ENCODE data around the gene GALNT8.
"Not testable (repeated sequence)": the region's sequence is repeated elsewhere in the genome, so short reads cannot be mapped to it uniquely, and the experiment has no call there.

The GALNT8 gene

GRCh38 chr12:4719821-4720636, at the start of gene GALNT8:
Gene GALNT8 (plus strand): TSS chr12:4720400. CDS start chr12:4720678, 278 bp downstream.
- no peak for DNase-seq

- DNase-seq, result no peak
Measured at GRCh38 chr12:4679711-4680110, 40.5 kb upstream of the GALNT8 start.

DNA sequence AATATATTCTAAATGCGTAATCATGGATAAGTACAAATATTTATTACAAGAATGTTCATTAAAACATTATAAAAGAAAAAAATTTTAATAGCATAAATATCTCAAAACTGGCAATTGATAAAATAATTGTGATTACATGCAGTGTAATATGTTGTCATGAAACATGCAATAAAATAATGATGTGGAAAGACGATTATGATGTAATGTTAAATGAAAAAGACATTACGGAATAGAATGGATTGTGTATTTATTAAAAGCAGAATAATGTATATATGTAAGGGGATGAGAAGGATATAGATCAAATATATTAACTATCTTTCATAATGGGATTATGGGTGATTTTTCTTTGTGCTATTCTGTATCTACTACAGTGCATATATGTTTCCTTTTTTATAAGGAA, 38.5 kb upstream of the GALNT8 start:
- no peak for DNase-seq

DNA sequence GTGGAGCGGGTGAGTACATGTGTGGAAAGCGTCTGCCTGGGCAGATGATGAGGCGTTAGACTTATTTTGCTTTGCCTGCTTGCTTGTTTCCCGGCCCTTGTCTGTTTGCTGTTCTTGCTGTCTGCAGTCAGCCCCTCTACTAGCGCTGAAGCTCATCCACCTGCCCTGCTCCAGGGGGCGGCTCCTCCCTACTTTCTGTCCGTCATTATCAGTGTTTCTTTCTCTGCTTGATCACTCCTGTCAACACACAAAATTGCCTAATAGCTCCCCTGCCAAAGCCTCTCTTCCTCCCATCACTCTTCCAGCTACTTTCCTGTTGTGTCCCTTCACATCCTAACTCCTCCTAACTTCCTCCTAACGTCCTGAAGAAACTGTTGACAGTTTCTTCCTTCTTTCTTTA, 34.9 kb upstream of the GALNT8 start:
- no peak for DNase-seq

DNA sequence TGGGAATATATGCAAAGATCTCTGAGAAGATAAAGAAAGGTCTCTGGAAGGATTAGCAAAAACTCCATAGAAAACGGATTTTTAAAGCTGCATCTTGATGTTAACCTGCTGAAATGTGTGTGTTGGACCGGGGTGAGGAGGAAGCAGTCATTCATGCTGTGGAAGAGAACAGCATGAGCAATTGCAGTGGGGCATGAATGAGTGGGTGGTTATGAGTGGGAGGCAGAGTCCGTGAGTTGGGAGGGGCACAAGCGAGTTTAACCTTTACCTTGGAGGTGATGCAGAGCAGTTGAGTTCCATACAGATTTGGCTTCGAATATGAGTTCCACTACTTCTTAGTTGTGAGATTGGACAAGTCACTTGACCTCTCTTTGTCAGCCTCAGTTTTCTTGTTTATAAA, 29.4 kb upstream of the GALNT8 start:
- DNase-seq, result no peak

- no peak for DNase-seq
Measured at GRCh38 chr12:4700621-4701026, 19.6 kb upstream of the GALNT8 start.

- DNase-seq, result no peak
Measured at GRCh38 chr12:4701395-4702190, 18.6 kb upstream of the GALNT8 start.

DNA sequence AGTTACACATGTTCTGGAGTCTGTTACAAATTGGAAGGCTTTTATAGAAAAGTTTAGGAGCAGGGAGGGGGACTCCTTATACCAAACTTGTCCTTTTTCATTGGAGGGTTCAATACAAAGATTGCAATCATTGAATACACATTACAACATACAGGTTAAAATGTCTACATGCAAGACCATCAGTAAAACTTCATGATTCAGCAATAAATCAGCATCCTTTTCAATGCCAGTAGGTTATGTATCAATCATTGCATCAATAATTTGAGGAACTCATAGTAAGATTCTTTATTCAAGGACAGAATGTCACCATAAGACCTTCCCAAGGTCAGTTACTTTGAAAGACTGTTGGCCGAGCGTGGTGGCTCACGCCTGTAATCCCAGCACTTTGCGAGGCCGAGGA, 16.5 kb upstream of the GALNT8 start:
- DNase-seq, result no peak

GRCh38 chr12:4705824-4706223, 14.4 kb upstream of the GALNT8 start:
- DNase-seq, result no peak

- no peak for DNase-seq
Measured at GRCh38 chr12:4707306-4707705, 12.9 kb upstream of the GALNT8 start.

- DNase-seq, result no peak
Measured at GRCh38 chr12:4710113-4710512, 10.1 kb upstream of the GALNT8 start.

DNA sequence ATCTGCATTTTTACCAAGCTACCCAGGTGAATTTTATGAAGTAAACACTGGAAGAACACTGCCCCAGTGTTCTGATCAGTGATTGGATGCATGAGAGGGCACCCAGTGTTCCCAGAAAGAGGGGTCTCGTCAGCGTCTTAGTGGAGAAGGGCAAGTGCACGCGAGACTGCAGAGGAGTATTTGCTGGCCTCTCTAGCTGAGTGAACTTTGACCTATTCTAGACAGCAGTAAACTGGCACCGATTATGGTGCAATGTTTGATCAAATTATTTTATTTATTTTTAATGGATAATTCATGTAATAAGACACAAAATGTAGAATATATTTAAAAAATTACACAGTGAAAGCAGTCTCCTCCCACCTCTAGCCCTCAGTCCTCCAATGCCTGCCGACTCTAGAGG, 5.3 kb upstream of the GALNT8 start:
- no peak for DNase-seq

- DNase-seq, result no peak
Measured at GRCh38 chr12:4717806-4718205, 2.4 kb upstream of the GALNT8 start.

DNA sequence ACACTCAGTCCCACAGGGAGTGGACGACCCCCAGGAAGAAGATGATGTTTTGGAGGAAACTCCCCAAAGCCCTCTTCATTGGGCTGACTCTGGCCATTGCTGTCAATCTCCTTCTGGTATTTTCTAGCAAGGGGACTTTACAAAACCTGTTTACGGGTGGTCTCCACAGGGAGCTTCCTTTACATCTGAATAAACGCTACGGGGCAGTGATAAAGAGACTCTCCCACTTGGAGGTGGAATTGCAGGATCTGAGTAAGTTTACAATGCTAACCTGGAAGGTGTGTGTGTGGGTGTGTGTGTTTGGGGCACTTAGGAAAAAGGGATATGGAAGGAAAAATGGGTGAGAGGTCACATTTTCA, 416 bp downstream of the GALNT8 start:
- DNase-seq, result no peak

DNA sequence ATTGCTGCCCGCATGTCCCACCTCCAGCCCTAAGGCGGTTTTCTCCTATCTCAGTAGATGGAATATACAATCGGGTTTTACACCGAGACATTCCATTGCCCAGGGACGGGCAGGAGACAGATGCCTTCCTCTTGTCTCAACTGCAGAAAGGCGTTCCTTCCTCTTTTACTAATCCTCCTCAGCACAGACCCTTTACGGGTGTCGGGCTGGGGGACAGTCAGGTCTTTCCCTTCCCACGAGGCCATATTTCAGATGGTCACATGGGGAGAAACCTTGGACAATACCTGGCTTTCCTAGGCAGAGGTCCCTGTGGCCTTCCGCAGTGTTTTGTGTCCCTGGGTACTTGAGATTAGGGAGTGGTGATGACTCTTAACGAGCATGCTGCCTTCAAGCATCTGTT, 1.4 kb downstream of the GALNT8 start:
- not testable (repeated sequence) for DNase-seq

GRCh38 chr12:4723226-4723625, 3.0 kb downstream of the GALNT8 start:
- DNase-seq, result no peak

DNA sequence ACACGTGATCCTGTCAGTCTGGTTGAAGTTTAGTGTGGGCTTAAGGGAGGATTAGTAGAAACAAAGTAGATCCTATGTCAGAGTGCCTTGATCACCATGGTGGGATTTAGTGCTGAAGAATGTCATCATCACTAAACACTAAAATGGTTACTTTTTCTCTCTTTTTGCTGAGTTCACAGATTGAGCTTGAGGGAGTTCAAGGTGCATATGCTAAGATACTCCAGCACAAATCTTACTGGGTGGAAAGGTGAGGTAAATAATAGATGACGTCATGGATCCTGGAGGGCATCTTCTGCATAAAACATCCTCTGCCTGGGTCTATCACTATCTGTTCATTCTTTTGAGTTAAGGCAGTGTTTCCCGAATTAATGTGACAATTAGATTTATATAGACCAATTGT, 4.9 kb downstream of the GALNT8 start:
- DNase-seq, result no peak

DNA sequence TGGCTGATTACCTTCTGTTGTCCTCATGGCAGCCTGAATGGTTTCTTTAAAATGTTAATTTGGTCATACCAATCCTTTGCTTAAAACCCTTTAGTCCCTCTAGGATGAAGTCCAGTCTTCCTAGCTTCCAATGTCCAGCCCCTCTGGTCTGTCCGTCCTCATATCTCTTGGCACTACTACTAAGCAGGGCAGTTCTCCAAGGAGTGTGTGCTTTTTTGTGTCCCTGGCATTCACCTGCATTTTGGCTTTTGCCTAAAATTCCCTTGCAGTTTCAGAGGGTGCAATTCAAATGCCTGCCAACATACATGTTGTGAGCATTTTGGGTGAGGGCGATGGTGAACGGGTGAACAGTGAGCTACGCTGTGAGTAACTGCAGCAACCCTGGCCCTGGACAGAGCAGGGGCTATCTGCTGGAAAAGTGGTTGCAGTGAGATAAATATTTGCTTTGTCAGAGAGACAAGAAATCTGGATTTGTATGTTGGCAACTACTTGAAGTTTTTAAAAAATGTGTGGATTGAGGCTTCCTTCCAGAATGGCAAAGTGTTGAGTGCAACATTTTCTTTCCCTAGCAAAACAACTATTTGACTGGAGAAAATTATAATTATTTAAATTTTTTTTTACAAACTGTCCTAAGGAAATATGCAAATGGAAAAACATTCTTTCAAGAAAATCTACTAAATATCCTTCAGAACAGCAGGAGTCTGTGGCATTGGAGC, 14.6 kb downstream of the GALNT8 start:
- DNase-seq, result no peak

GRCh38 chr12:4736091-4736490, 15.9 kb downstream of the GALNT8 start:
- DNase-seq, result no peak

DNA sequence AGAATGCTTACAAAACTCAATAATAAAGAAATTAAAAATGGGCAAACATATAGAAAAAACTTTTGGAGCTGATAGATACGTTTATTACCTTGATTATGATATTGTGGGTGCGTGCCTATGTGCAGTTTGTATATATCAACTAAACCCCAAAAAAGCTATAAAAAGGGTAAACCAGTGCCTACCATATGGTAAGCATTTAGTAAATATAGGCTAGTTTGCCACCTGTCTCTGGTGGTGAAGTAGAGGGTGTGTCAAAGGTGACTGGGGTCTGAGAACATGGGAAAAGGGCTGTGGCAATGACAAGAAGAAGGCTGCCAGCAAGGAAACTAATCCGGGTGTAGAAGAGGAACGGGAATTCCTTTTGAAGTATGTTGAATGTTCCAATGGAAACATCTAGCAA, 18.3 kb downstream of the GALNT8 start:
- no peak for DNase-seq

GRCh38 chr12:4742416-4742970, 22.3 kb downstream of the GALNT8 start:
- DNase-seq, result no peak

- no peak for DNase-seq
Measured at GRCh38 chr12:4743046-4743445, 22.8 kb downstream of the GALNT8 start.

GRCh38 chr12:4744709-4745108, 24.5 kb downstream of the GALNT8 start:
- no peak for DNase-seq

All from activated CD4-positive, alpha-beta T cell treated with anti-CD3 and anti-CD28 coated beads for 48 hours (primary cell).